ENCODE data around the gene ZBTB43.

DNA sequence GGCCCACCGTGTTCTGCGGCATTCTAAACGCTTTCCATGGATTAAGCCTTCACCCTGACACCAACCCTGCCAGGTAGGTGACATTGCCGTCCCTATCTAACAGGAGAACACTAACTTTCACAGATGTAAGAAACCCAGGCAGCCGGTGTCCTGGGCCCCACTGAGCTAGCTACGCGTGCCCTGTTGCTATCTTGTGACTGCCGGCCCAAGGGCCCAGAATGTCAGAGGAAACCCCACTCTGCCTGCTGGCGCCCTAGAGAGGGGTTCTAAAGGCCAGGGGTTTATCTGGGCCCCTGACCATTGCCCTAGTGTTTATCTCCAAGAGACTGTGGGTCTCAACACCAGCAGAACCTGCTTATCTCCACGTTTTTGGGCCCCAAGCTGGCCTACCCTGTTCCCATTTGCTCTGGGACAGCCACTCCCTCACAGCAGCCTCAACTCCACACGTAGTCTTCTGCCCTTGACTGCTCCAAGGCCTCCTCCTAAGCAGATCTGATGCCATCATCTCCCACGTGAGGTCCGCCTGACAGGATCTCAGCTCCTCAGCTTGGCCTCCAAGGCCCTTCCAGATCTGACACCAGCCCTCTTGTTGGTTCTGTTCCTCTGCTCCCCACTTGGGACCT lies 37.5 kb downstream of the ZBTB43 start:
- TF ChIP-seq EGR1 (IDR thresholded peaks at IDR 0.05; ENCODE audit: low read depth in 2 of 2) (no peak), JUND (IDR thresholded peaks at IDR 0.05) (no peak), FOXA2 (IDR thresholded peaks at IDR 0.05) (no peak), CTCF (IDR thresholded peaks at IDR 0.05; ENCODE audit: low read depth, low read length, missing input control) (no peak), MAX (IDR thresholded peaks at IDR 0.05) (no peak), RAD21 (IDR thresholded peaks at IDR 0.05) (no peak), YY1 (IDR thresholded peaks at IDR 0.05) (no peak), NR2F2 (IDR thresholded peaks at IDR 0.05) (no peak), SP1 (IDR thresholded peaks at IDR 0.05) (no peak), RXRA (IDR thresholded peaks at IDR 0.05) (no peak)
- TF ChIP-seq, protein P1, sequence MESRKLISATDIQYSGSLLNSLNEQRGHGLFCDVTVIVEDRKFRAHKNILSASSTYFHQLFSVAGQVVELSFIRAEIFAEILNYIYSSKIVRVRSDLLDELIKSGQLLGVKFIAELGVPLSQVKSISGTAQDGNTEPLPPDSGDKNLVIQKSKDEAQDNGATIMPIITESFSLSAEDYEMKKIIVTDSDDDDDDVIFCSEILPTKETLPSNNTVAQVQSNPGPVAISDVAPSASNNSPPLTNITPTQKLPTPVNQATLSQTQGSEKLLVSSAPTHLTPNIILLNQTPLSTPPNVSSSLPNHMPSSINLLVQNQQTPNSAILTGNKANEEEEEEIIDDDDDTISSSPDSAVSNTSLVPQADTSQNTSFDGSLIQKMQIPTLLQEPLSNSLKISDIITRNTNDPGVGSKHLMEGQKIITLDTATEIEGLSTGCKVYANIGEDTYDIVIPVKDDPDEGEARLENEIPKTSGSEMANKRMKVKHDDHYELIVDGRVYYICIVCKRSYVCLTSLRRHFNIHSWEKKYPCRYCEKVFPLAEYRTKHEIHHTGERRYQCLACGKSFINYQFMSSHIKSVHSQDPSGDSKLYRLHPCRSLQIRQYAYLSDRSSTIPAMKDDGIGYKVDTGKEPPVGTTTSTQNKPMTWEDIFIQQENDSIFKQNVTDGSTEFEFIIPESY (IDR thresholded peaks at IDR 0.05): no peak
